SIG-M5 treated with dmso at 0.1 percent for 504 hours (cell line): ENCODE results near the gene KCNQ1.

Source experiments
- DNase-seq: peaks from one replicate; lab custom pipeline; 2025; ENCODE audit not compliant: unreplicated experiment; lab: John Stamatoyannopoulos, UW

KCNQ1 gene

DNA sequence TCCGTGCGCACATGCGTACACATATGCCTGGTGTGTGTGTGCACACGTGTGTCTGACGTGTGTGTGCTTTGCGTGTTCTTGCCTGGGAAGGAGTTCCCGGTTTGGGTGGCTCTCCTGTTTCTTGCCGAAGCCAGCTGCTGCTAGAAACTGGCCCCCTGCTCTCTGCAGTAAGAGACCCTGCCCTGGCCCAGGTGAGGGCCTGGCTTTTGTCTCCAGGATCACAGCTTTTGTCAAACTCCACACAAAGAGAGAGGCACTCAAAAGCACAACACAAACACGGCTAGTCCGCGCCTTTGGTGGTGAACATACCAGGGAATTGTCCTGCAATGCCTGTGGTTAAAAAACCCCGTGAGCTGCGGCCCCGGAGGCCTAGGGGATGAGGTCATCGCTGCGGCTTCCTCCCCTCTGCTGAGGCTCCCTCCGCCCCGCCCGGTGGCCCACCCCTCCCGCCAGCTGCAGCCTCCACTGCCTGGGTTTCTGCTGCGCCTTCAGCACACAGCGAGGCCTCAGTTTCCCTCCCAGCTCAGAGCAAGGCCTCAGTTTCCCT lies 88.9 kb downstream of the KCNQ1 start:
- peak; percentile 60 for DNase-seq

DNA sequence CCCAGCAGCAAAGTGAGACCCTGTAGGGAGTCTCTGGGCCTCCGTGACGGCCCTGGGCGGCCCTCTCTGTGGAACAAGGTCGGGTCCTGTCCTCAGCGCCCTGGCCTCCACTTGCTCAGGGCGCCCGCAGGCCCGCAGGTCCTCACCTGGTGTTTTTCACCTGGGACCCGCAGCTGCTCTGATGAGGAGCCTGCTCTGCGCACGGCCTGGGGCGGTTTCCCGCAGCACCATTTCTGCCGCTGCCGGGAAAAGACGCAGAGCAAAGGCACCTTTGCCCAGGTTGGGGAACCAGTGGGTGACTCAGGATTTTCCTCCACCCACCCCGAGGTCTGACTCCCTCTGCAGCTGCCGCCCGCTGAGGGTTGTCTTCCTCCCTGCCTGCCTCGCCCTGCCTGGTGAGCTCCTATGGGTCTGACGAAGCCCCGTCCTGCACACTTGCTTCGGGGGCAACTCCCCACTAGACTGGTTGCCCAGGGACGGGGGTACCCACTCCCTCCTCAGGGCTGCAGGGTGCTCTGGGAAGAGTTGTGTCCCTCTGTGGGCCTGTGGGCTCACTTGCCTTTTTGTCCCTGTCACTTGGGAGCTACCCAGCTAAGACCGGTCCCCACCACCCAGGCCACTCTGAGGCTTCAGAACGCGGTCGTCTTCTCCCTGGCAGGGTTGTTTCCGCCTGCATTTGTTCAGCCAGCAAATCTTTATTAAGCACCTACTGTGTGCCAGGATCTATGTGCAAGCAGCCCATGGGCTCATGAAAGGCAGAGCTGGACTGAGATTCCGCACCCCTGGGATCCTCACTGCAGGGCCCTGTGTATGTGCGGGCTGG lies 89.5 kb downstream of the KCNQ1 start:
- peak; percentile 16 for DNase-seq

DNA sequence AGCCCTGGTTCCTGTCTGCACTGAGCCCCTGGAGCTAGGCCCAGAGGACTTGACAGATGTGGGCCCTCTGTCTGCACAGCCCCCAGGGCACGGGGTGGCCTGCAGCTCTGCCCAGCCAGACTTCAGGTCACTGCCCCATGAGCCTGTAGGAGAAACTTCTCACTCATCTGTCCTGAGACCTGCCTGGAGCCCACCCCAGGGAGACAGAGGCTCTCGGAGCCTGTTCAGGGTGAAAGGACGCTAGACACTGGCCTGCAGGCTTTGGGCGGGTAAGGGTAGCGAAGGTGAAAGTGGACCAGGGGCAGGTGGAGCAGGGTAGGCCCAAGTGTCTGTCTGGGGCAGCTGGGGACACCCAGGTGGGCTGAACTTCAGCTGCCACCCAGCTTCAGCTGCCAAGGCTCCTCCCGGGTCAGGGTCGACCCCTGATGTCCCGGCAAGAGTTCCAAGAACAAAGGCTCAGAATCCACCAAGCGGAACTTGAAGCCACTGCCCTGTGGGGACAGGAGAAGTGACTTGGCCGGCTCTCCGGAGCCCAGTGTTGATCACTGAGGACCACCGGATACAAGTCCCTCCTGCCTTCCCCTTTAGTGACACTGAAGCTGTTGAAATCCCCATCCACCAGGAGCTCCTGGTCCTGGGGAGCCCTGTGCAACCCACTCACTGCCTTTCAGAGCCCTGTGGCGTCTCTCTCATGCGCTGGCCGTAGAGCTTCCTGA lies 90.3 kb downstream of the KCNQ1 start:
- no peak for DNase-seq

DNA sequence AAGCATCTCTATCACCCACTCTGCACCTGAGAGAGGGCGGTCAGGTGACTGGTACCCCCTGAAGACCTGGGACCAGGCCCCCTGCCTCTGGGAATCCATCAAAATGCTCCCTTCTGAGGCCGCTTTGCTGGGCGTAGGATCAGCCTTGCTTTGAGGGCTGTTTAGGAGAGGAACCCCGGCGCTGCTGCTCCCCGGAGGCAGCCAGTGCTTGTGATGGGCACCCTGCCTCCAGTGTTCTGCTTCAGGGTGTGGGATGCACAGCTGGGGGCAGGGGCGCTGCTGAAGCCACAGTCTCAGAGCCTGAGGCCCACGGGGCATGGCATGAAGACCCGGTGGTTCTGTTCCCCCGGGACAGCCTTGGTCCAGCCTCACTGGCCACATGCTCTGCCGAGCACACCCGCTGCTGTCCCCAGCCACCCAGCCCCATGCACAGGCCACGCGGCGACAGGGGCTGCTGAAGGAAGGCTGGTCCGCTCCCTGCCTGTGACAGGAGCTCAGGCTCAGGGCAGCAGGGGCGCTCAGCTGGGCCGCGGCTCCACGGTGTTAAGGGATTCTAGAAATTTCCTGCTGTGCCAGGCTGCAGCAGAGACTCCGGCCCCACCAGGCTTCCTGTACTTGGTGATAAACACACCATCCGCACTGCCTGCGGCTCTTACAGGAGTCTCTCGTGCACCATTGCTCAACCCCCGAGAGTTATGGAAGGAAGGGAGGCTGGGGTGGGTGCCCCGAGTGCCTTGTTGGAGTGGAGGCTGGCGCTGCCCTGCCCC lies 91.0 kb downstream of the KCNQ1 start:
- no peak for DNase-seq

DNA sequence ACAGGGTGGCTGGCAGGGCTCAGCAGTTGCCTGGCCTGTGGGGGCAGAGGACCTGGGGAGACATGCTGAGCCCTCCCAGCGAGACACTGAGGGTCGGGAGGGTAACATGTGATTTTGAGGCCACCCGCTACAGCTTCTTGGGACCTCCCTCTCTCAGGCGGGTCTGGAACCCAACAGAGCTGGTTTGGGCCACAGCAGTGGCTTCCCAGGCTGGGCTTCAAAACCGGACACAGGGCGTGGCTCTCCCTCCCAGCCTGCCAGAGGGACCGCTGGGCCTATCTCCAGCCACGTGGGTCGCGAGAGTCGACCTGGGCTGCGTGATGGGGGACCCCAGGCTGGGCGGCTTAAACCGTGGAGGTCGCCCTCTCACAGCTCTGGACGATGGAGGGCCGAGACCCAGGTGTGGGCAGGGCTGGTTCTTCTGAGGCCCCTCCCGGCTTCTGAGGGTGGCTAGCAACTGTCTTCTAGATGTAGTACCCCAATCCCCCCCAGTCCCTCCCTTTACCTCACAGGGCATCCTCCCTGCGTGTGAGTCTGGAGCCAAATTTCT lies 91.7 kb downstream of the KCNQ1 start:
- DNase-seq = no peak

DNA sequence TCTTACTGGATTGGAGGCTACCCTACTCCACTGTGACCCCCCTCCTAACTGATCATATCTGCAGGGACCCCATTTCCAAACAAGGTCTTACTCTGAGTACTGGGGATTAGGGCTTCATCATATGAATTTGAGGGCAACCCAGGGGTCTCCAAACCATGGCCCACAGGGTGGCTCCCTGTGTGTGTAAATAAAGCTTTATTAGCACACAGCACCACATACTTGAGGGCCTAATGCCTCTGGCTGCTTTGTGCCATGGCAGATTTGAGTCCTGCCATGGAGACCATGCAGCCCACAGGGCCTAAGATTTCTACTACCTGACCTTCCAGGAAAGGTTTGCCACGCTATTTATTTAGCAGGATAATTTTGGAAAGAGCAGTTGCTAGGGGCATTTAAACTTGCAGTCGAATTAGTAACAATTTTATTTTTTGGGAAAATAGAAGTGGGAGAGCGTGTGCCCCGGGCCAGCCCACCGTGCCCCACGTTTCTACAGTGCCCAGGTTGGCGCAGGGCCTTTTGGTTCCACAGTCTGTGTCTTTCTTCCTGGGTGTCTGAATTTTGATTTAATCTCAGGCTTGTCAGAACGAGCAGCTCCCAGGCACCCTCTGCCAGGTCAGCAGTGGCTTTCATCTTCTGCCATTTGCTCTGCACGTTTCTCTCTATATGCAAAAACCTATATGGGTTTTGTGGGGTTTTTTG lies 92.3 kb downstream of the KCNQ1 start:
- no peak for DNase-seq

DNA sequence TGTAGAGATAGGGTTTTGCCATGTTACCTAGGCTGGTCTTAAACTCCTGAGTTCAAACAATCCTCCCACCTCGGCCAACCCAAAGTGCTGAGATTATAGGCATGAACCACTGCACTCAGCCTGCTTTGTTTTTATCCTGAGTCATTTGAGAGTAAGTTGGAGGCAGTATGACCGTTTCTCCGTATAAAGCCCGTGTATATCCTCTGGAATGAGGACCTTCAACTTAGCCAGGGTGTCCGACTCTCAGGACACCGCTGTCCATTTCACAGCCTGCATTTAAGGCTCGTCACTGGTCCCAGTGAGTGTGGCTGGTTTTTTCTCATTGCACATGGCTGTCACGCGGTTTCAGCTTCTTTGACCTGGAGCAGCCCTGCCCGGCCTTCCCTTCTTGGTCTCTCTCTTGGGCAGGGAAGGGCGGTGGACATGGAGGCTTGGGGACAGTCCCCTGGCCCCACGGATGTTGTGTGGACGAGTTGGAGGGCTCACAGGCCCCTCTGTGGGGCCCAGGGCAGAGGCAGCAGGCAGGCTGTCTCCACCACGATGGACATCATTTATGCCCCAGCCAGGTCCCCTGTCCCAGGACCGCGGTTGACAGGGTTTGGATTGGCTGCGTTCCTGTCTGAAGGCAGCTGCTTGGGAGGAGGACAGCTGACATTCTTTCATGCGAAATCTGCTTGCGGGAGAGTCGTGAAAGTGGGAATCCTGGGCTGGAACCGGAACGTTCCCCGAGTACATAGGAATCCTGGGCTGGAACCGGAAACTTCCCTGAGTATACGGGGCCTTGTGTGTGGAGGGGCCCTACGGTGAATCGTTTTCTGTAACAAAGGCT lies 93.3 kb downstream of the KCNQ1 start:
- DNase-seq = no peak

DNA sequence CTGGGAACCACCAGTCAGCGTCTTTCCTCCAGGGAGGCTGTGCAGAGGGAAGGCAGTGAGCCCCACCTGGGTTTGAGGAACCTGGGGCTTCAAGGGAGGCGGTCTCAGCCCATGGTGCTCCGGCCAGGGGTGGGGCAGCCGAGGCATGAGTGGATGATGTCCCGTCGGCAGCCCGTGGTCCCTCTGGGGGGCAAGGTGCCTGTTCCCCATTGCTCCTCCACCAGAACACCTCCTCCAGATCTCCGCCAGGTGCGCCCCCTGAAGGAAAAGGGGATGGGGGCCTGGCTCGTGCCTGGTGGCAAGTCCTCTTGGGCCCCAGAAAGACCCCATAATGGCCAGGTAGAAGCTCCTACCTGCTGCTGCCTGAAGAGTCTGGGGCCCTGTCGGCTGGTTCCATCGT lies 94.1 kb downstream of the KCNQ1 start:
- no peak for DNase-seq

DNA sequence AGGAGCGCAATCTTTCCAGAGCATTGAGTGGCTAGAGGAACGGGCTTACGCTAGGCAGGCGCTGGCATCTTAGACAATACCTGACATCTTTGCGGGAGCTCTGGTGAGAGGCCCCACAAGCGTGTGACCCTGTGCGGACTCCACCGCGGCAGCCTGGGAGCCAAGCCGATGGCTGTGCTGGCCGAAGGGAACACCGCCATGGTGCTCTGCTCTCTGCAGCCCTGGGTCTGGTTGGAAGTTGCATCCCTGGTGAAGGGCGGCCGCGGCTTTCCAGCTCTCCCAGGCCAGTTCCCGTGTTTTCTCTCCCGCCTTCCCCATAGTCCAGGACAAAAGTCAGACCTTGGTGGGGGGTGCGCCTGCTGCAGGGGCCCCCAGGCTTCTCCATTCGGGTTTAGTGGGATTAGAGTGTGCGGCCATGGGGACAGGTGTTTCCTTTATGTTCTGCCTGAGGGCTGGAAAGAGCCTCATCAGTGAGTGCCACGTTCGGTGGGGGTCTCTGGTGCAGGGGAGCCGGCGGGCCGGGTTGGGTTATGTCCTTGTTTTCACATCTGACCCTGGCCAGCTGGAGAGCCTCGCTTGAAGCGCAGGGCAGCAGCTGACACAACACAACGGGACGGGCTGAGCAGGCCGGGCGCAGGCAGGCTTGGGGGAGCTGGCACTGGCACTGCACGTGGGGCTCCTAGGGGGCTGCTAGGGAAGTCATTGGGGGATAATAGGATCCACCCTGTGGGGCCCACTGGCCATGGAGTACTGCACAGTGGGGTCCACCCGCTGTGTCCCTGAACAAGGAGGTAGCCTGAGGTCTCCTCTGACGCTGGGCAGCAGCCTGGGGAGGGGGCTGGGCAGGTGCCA lies 94.8 kb downstream of the KCNQ1 start:
- DNase-seq = no peak

DNA sequence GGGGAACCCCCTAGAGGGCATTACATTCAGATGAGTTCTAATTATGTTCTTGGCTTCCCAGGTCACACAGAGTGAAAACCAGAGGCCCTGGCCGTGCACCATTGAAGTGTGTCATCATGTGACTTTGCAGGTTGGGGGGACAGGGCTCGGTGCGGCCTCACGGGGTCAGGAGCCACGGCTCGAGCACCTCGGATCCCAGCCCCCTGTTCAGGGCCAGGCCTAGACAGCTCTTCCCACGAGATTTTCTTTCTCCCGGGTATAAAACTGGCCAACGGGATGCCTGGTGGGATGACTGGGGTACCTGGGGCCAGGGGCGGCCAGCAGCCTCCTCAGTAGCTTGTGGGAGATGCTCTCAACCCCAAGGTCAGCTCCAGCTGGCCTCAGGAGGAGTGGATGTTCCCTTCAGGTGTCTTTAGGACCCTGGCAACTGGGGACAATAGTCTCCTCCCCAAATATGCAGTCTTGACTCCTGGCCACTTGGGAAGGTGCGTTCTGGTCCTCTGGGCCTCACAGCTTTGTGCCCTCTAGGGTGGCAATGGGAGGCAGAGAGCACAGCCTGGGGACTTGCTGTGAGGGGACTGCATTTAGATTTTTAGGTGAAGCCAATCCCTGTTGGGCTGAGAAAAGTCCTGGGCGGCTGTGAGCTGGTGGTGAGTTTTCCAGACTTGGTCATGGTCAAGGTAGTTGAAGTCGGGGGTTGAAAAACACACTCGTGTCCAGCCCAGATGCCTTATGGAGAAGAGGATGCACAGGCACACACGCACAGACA lies 95.6 kb downstream of the KCNQ1 start:
- no peak for DNase-seq

DNA sequence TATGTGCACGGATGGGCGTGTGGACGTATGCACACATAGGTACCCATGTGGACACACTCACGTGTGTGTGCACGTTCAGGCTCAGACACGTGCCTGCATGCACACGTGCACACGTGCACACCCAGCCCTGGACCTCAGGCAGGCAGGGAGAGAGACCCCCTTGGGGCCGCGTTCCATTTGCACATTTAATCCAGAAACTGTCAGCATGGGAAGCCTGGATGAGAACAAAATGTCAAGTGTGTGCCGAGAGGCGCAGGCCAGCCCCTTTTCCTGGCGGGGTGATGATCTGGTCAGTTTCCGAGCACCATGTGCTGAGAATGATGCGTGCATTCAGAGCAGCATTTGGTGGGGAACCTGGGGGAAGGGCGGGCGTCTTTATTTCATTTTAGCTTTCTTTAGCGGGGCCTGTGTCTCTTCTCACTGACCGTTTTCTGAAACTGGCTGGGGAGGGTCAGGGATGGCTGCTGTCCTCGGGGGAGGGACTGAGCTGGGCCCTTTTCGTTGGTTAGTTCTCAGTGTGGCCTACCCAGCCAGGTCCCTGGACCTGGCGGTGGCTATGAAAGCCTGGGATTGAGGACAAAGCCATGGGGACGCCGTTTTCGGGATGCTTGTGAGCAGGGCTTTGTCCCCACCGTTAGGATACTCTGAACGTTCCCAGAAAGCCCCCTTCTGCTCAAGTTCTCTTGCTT lies 96.3 kb downstream of the KCNQ1 start:
- no peak for DNase-seq

DNA sequence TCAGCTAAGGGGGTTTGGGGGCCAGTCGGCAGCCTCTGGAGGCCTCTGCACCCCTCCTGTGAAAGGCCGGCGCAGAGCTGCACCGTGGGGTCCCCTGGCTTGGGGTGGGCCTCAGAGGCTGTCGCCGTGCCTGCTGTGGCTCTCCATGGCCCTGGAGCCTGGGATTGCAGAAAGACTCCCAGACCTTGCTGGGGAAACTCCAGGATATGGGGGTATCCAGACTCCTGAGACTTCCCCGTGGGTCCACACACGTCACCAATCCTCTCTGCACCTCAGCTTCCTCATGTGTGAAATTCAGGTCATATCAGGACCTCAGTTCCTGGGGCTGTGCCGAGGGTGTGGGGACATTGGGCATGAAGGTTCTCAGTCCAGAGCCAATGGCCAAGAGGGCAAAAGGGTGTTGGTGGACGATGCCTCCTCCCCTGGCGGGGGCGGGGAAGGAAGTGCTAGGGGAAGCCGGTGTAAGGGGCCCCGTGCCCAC lies 97.1 kb downstream of the KCNQ1 start:
- DNase-seq = no peak

DNA sequence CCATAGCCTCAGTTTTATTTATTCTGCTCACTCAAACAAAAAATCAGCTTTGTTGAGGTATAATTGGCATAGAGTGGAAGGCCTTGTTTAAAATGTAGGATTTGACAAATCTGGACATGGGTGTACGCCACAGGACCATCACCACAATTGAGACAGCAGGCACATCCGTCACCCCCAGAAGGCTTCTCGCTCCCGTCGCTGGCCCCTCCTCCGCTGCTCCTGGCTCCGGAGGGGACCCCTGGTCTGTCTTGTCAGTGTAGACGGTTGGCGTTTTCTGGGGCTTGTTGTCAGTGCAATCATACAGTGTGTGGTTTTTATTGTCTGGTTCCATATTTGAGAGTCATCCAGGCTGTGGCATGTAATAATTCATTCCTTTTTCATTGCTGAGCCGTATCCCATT lies 97.6 kb downstream of the KCNQ1 start:
- no peak for DNase-seq

DNA sequence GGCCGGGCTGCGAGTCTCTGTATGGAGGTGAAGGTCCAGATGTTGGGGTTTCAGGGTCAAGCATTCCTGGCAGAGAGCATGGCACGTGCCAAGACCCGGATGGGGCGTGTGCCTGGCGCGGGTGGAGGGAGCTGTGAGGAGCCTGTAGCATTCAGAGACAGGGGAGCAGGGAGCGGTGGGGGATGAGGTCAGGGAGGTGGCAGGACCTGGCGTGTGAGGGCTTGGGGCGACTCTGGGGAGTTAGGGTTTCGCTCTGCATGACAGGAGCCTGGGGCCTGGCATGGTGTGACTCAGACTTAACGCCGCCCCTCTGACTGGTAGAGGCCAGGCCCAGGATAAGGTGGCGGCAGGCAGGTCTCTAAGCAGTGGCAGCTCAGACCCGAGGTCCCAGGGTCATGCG lies 103.0 kb downstream of the KCNQ1 start:
- no peak for DNase-seq

DNA sequence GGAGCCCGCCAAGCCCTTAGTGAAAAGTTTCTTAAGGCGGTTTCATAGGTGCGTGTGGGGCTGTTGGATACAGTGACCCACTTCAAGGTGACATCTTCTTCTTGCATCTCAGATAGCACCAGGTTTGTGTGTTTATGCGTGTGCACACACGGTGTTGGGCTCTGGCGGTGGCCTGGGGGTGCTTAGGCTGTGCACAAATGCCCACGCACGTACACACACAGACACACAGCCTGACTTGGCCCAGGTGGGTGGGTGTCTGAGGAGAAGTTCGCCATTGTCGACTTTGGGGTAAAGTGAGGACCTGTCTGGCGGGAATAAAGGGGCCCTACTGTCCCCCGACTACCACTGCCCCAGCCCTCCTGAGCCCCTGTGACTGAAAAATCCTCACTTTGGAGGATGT lies 103.8 kb downstream of the KCNQ1 start:
- DNase-seq = no peak

DNA sequence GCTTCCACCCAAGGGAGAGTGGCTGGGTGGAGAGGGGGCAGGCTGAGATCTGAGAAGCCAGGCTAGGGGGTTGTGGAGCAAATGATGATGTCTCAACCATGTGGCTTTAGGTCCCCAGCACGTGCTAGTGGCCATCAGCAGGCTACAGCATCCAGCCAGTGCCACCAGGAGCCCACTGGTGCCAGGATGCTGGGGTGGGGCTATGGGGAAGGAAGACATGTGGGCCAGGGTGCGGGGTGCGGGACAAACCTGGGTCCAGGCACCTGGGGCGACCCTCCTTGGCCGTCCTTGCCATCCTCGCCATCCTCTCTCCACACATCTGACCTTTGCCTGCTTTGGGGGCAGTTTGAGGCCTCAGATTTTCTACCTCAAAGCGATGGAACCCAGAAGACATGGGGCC lies 104.3 kb downstream of the KCNQ1 start:
- DNase-seq = no peak

DNA sequence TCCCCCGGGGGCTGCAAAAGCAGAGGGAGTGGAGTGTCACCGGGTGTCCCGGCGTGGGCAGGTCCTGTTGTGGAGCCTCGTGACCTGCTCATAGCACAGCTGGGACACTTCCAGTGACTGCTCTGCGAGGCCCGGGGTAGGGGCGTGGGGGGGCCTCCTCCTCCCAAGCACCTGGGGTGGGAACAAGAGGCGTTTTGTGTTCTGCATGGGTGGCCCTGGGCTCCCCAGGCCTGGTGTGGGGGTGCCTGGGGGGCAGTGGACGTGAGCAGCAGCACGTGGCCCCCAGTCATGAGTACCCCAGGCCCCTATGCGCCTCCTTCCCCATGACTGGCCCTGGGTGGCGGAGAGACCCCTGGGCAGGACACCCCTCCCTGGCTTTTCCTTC lies 104.7 kb downstream of the KCNQ1 start:
- no peak for DNase-seq
